NCI-H2029 treated with DMSO at 0.1 percent for 48 hours (cell line): Measurements from ENCODE around the gene BICDL2.

Experiments
- DNase-seq: peaks from one replicate; lab custom pipeline; 2025; lab: John Stamatoyannopoulos, UW

The BICDL2 gene

DNA sequence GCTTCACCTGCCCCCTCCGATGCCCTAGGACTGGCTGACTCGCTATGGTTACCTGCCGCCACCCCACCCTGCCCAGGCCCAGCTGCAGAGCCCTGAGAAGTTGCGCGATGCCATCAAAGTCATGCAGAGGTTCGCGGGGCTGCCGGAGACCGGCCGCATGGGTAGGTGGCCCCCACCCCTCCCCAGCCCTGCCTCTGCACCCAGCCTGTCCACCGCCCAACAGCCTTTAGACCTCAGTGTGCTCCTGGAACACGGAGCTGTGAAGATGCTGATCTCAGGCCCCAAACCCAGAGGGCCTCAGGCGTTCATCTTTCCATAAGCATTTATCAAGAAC is 10.6 kb upstream of the BICDL2 start:
- DNase-seq = no peak

DNA sequence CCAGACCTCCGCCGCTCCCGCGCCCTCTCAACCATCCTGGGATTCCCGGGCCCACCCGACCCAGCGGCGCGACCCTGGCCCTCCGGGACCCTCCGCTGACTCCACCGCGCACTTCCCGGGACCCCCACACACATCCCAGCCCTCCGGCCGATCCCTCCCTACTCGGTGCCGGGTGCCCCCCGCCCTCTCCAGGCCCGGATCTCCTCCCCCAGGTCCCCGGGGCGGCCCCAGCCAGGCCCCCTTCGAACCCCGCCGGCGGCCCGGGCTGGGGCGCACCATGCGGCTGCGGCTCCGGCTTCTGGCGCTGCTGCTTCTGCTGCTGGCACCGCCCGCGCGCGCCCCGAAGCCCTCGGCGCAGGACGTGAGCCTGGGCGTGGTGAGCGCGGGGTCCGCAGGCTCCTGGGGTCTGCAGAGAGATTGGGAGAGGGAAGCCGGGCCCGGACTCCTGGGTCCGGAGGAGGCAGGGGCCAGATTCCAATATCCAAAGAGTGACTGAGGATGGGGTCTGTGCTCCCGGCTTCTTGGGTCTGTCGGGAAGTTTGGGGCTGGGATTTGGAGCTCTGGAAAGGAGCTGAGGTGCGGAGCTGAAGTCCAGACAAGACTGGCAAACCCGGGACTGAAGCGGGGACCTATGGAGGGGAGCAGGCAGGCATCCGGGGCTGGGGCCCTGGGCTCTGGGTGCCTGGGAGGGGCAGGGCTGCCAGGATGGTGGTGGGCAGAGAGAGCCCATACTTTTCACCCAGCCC is 10.1 kb upstream of the BICDL2 start:
- no peak for DNase-seq

DNA sequence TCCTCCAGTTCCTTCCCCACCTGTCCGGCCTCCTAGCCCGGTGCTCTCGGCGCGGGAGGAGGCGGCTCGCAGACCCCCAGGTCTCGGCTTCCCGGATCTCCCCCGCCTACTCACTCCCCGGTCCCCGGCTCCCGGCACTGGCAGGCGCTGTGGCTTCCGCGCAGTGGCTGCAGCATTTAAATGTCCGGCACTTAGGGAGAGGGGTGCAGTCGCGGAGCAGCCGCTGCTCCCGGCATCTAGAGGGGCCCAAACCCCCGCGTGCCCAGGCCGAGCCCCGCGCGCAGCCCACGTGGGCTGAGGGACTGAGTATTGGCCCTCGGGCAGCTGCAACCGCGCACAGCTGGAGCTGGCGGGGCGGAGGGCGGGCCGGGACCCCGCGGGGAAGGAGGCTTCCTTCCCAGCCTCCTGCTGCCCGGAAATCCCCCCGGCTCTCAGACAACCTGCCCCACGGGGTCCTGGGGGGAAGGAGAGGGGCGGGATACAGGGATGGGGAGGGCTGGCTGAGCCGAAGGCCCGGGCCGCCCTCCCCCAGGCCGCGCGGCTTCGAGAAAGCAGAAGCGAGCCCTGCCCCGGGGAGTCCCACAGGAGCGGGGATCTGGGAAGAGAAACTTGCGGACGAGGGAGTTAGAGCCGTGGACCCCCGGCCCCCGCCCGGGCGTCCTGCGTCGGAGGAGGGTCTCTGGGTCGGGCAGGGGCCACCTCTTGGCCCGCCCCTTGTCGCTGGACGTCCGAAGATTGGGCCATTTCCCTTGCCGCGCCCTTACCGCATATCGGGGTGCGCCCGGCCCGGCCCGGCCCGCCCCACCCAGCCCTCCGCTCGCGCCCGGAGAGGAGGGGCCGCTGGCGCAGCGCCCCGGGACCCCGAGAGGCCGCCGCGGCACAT is 9.3 kb upstream of the BICDL2 start, which contains the start of gene MMP25:
Gene MMP25, plus strand, starts transcription at position 804 of the 883 bp plus-strand sequence. CDS start 357 bp downstream, outside the sequence.
- no peak for DNase-seq

DNA sequence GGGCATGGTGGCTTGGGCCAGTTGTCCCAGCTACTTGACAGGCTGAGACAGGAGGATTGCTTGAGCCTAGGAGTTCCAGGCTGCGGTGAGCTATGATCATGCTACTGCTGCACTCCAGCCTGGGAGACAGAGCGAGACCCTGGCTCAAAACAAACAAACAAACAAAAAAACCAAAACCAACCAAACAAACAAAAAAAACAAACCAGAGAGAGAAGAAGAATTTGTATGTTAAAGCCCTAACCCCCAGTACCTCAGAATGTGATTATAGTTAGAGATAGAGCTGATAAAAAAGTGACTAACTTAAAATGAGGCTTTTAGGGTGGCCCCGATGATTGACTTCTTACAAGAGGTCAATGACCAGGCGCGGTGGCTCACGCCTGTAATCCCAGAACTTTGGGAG is 8.0 kb upstream of the BICDL2 start:
- DNase-seq = no peak

DNA sequence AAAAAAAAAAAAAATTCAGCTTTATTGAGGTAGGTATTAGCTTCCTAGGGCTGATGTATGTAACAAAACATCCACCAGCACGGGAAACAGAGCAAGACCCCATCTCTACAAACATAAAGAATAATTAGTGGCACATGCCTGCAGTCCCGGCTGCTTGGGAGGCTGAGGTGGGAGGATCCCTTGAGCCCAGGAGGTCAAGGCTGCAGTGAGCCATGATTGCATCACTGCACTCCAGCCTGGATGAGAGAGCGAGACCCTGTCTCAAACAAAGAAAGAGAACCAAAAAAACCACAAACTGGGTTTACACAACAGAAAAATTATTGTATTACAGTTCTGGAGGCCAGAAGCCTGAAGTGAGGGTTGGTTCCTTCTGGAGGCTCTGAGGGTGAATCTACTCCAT is 5.6 kb upstream of the BICDL2 start:
- DNase-seq = no peak

GRCh38 chr16:3038896-3039295 is 2.2 kb upstream of the BICDL2 start:
- no peak for DNase-seq

GRCh38 chr16:3038256-3038655 is 1.5 kb upstream of the BICDL2 start:
- peak; percentile 10 for DNase-seq

DNA sequence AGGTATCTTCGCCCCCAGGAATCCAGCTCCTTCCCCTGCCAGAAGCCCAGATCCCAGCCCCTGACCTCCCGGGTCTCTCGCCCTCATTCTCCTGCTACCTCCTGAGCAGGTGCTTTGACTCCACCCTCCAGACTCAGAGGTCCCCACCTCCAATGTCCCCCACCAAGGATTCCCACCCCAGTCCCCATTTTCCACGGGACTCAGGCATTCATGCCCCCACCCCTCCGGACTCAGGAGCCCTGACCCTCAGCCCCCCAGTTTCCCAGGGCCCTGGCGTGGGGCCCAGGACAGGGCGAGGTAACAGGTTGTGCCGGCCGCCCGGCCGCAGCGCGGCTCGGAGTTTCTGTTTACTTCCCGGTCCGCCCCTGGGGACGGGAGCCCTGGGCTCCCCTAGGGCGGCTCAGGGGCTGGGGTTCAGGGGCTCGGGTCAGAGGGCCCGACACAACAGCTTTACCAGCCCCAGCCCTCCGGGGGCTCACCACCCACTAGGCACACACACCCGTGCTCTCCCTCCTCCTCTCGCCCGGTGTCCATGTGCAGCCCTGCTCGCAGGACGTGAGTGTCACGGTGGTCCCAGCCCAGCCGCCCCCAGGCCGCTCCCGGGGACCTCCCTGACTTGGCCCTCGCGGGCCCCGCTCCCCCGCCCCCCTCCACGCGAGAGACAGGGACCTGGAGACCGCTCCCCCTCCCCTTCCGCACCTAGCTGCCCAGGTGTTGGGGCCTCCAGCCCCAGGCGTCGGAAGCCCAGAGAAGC is 595 bp downstream of the BICDL2 start:
- DNase-seq = no peak

DNA sequence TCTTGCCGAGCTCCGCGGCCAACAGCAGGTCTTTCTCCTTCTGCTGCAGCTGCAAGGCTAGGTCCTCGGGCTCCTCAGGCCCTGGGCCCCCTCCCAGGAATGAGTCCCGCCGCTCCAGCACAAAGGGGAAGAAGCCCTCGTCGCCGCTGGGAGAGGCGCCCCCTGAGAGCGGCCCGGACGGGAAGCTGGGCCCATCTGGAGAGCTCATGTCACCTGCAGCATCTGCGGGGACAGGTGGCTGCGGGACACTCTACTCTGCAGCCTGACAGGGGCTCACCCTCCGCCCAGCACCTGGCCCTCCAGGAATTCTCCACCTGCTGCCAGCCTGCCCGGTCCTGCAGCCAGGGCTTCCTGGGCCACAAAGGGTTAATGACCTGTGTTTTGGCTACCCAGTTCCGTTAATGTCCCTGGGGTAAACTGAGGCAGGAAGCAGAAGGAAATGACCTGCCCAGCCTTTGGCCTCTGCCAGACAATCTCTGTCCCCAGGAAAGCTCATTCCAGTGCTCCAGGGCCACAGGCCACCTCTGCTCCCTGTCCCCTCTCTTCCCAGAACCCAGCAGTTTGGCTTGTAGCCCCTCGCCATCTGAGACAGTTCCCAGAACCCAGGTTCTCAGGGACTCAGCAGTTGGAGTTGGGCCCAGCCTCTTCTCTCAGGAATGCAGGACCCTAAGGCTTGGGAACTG is 1.3 kb downstream of the BICDL2 start:
- no peak for DNase-seq

DNA sequence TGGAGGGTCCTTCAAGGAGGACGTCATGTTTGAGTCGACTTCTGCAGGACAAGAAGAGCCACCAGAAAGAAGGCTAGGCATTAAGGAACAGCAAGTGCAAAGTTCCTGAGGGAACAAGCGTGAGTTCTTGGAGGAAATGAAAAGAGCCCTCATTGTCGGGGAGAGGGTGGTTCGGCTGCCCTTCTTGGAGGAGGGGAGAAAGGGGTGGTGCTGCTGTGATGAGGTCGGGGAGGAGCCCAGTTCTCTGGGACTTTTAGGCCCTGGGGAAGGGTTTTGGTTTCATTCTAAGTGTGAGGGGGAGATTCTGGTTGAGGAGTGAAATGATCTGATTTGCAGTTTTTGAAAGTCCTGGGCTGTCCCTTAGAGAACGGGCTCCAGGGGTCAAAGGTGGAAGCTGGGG is 4.1 kb downstream of the BICDL2 start:
- no peak for DNase-seq

GRCh38 chr16:3030222-3031212 is 6.2 kb downstream of the BICDL2 start:
- no peak for DNase-seq

DNA sequence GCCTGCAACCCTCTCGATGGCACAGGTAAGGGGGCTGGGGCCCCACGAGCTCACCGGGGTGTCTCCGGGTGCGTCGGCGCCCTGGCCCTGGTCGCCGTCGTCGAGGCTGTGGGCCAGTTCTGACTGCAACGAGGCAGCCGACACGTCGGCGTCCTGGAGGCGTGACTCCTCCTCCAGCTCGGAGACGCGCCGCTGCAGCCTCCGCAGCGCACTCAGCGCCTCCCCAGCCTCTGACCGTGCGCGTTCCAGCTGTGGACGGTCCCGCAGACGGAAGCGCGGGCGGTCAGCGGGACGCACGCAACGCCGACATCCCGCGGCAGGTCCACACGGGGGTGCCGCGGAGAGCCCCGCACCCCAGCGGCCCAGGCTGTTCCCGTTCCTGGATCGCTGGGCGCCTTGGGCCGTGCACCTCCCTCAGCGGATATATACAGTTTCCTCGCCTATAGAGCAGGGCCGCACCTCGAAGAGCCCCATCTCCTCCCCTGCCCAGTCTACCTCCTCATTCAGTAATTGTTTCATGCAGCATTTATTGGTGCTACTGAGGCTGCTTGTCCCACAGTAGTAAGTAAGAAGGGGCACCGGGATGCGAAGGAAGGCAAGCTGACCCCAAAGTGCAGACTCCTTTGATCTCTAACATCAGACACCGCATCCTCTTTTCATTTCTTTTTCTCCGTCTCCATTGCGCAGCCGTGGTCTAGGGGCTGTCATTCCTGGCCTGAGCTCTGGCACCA is 7.1 kb downstream of the BICDL2 start:
- no peak for DNase-seq

GRCh38 chr16:3028716-3029319 is 7.9 kb downstream of the BICDL2 start:
- no peak for DNase-seq

GRCh38 chr16:3027983-3028715 is 8.6 kb downstream of the BICDL2 start:
- DNase-seq = peak; percentile 50

GRCh38 chr16:3027489-3027795 is 9.3 kb downstream of the BICDL2 start:
- DNase-seq = no peak

DNA sequence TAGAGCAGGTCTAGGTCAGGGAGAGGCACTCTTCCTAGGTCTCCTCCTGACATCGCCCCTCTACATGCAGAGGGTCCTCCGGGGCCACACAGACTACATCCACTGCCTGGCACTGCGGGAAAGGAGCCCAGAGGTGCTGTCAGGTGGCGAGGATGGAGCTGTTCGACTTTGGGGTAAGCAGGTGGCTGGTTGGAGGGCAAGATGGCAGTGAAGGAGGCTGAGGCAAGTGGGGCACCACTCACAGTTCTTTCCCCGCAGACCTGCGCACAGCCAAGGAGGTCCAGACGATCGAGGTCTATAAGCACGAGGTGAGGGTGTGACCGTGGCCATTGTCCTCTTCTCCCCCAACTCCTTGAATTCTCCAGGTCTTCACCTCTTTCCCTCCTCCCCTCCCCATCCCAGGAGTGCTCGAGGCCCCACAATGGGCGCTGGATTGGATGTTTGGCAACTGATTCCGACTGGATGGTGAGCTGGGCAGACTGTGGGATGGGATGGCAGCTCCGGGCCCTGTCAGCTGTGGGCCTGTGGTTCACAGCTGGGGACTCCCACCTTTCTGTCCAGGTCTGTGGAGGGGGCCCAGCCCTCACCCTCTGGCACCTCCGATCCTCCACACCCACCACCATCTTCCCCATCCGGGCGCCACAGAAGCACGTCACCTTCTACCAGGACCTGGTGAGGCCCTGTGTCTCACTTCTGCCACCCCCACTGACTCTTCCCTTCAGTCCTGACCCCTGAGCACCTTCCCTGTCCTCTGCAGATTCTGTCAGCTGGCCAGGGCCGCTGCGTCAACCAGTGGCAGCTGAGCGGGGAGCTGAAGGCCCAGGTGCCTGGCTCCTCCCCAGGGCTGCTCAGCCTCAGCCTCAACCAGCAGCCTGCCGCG is 9.9 kb downstream of the BICDL2 start:
- no peak for DNase-seq

DNA sequence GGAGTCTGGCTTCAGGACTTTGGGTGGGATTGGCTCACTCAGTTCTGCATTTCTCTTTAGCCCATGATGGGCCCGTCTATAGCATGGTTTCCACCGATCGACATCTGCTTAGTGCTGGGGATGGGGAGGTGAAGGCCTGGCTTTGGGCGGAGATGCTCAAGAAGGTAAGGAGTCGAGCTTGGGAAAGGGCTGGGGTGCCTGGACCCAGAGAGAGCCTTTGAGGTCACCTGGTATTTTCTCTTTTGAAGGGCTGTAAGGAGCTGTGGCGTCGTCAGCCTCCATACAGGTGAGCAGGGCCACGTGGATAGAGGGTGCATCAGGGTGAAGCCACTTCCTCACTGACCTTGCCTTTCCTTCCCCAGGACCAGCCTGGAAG is 10.8 kb downstream of the BICDL2 start:
- no peak for DNase-seq
